Activated effector memory CD4-positive, alpha-beta T cell treated with Interleukin-2 at 50 U/mL for 16 hours (primary cell): ENCODE results near the gene MUC20.
"Not testable (repeated sequence)": the region's sequence is repeated elsewhere in the genome, so short reads cannot be mapped to it uniquely, and the experiment has no call there.

Experiments used
- DNase-seq: peaks from one replicate; pipeline ENCODE4 v3.0.0-alpha.2; 2020

MUC20 gene

GRCh38 chr3:195758721-195759353 is 38.1 kb downstream of the MUC20 start:
- no peak for DNase-seq

- no peak for DNase-seq
These were observed 39.8 kb downstream of the MUC20 start for GRCh38 chr3:195760345-195761122.

DNA sequence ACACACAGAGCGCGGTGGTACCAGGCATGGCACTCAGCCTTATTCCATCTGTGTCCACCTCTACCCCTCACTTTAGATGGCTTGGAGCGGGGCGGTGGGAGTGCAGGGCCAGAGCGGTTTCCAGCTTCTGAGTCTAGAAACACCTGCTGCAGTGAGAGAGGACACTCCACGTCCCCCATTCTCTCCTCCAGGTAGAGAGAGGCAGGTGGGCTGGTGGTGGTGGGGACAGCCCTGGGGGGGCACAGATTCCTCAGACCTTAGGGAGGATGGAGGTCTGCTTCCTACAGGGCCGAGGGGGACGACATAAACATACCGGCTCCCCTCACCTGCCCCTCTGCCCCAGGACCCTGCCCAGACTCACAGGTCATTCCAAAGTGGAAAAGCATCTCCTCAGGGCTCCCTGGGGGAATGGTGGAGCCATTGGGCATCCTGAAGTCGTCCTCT is 40.4 kb downstream of the MUC20 start:
- no peak for DNase-seq

- no peak for DNase-seq
These were observed 40.9 kb downstream of the MUC20 start for GRCh38 chr3:195761567-195762248.

DNA sequence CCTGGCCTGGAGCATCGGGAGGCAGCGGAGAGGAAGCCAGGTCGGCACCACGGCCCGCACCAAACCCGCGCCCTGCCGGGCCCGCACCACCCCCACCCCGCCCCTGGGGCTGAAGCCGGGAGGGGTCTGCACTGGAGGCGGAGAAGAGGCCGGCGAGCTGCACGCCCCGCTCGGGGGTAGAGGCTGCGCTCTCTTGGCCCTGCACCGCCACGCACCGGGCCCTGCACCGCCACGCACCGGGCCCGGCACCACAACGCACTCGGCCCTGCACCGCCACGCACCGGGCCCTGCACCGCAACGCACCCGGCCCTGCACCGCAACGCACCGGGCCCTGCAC is 41.4 kb downstream of the MUC20 start:
- no peak for DNase-seq

GRCh38 chr3:195762611-195763010 is 41.8 kb downstream of the MUC20 start:
- no peak for DNase-seq

GRCh38 chr3:195763076-195763830 is 42.5 kb downstream of the MUC20 start:
- DNase-seq: no peak

DNA sequence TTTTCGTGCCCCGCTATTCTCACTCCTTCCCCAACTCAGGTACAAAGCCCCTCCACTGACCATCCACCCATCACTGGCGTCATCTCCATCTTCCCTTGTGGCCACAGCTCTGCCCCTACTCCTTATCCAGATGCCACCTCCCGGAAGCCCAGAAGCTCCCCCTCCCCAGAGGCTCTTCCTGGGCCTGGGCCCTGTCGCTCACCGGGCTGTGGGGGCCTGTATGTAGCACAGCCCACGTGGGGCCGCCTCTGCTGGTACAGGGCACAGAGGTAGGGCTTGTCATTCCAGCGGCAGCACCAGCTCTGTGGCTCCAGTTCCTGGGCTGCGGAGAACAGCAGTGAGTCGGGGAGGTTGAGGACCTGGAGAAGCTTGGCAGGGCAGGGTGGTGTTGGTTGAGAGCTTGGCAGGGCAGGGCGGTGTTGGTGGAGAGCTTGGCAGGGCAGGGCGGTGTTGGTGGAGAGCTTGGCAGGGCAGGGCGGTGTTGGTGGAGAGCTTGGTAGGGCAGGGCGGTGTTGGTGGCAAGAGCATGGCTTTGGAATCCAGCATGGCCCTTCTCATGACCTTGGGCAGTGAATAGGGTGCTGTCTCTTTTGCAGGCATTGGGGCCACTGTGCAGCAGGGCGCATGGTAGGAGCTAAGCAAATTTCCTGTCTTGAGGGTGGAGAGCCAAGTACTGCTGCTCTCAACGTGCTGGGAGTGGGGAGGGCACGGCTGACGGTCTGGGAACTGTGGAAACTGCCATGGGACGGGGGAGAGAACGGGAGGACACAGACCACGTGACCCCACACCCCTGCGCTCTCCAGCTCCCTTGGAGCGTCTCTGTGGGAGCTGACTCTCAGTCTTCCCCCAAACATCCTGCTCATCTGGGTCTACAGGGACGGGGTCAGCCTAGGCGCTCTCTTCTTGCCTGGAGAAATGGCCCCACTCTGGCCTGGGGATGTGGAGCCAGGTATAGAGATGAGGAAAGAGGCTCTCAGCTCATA is 43.4 kb downstream of the MUC20 start:
- DNase-seq: no peak

- no peak for DNase-seq
These were observed 44.4 kb downstream of the MUC20 start for GRCh38 chr3:195764961-195765706.

DNA sequence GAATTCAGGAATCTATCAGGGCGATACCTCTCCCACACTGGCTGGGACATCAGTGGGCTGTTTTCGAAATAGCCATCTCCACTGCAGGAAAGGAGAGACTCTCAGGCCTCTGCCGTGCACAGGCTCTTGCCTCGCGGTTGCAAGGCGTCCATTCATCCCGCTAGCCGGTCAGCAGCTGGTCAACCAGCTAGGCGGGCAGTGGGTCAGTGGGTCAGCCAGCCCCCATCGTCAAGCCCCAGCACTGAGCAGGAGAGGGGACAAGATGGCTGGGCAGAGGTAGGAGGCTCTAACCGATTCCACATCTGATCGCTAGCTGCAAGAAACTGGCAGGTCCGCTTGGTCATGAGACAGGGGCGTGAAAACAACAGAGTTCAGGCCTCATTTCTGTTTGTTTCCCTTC is 45.9 kb downstream of the MUC20 start:
- DNase-seq: no peak

DNA sequence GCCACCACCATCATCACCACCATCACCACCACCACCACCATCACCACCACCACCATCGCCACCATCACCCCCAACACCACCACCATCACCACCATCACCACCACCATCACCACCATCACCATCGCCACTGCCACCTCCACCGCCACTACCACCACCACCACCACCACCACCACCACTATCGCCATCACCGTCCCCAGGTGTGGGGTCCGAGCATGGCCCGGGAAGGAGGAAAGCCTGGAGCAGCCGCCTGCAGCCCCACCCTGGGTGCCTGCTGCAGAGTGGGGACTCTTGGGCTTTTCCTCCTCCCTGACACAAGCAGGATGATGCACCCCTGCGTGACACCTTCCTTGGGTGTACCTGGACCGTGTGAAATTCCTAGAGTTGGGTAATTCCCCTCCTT is 47.0 kb downstream of the MUC20 start:
- DNase-seq: no peak

DNA sequence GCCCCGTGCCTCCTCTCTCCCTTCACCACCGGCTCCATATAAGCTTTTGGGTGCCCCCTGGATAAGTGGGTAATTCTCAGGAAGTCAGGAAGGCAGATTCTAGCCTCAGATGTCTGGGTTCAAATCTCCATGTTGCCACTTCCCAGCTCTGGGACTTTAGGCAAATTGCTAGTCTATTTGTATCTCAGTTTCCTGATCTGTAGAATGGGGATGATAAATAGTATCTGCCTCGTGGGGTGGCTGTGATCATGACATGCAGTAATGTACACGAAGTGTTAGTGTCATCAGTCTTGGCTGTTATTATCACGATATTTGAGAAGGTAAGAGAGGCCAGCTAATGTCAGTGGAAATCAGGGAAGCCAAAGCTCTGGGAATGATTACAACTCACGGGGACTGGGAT is 47.6 kb downstream of the MUC20 start:
- no peak for DNase-seq

GRCh38 chr3:195768831-195769303 is 48.1 kb downstream of the MUC20 start:
- no peak for DNase-seq

- no peak for DNase-seq
These were observed 48.8 kb downstream of the MUC20 start for GRCh38 chr3:195769551-195769950.

- DNase-seq: no peak
These were observed 49.5 kb downstream of the MUC20 start for GRCh38 chr3:195770081-195770840.

DNA sequence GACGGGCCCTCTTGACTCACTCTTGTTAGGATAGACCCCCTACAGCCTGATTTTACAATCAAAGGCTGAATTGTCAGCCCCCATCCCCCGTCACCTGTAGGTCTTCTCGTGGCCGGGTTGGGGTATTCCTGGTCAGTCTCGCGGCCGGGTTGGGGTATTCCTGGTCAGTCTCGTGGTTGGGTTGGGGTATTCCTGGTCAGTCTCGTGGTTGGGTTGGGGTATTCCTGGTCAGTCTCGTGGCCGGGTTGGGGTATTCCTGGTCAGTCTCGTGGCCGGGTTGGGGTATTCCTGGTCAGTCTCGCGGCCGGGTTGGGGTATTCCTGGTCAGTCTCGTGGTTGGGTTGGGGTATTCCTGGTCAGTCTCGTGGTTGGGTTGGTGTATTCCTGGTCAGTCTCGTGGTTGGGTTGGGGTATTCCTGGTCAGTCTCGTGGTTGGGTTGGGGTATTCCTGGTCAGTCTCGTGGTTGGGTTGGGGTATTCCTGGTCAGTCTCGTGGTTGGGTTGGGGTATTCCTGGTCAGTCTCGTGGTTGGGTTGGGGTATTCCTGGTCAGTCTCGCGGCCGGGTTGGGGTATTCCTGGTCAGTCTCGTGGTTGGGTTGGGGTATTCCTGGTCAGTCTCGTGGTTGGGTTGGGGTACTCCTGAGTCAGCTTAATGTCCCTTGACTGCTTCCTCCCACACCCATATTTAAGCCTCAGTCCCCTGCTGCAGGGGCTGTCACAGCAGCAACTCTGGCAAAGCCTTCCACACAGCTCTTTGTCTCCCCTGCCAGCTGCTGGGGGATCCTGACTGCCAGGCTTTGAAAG is 50.3 kb downstream of the MUC20 start:
- DNase-seq: not testable (repeated sequence)

- DNase-seq: no peak
These were observed 51.0 kb downstream of the MUC20 start for GRCh38 chr3:195771646-195772300.

GRCh38 chr3:195773956-195774537 is 53.3 kb downstream of the MUC20 start:
- no peak for DNase-seq

GRCh38 chr3:195774917-195775316 is 54.1 kb downstream of the MUC20 start:
- DNase-seq: no peak
